ENCODE measurements around the gene SMO. TPM values are rescaled to one million over a fixed set of nuclear protein-coding genes. Genes with fewer than 3 reads are reported as not detected.

SMO gene
- total and polyA plus RNA-seq, 4 donors, result 0.87 to 19.3 (median 3.6) TPM

GRCh38 chr7:129187681-129188371, 607 bp upstream of the SMO start:
- 32 to 36% methylated on average over 14 of the region's 14 CpGs for WGBS, 2 donors
- H3K4me1 ChIP-seq (ENCODE audit: control insufficient read depth in 5 of 5, insufficient read depth in 5 of 5, low read length in 5 of 5), result peaks cover 3 to 18% (median 10%) of the 10 kb centered on the region in 5 donors
- ATAC-seq (ENCODE audit: insufficient read depth, low FRiP score) (peak; percentile 35), DNase-seq (no peak)
- peaks cover 0 to 5% (median under 1%) of the 10 kb centered on the region in 4 donors for H3K36me3 ChIP-seq (ENCODE audit: control insufficient read depth in 4 of 4, insufficient read depth in 4 of 4, low read length in 4 of 4)
- H3K27me3 ChIP-seq (ENCODE audit: control insufficient read depth in 3 of 3, insufficient read depth in 3 of 3, low read length in 2 of 3), result peaks cover 0 to 7% (median 0%) of the 10 kb centered on the region in 3 donors
- H3K9ac ChIP-seq (ENCODE audit: insufficient read depth in 1 of 2, low read length in 2 of 2), result peak overlapping the region in 1 of 2 donors; percentile 24
- TF ChIP-seq CTCF (IDR thresholded peaks at IDR 0.05; ENCODE audit: control extremely low read depth, extremely low read depth), result no peak
- H3K9me3 ChIP-seq (ENCODE audit: control insufficient read depth in 4 of 4, insufficient read depth in 3 of 4, low read length in 3 of 4), result no peaks in the 10 kb centered on the region
- H3K27ac ChIP-seq (ENCODE audit: low read depth in 1 of 2, low read length in 1 of 2), result no peak overlapping the region
- H3K4me3 ChIP-seq, result peak overlapping the region; percentile 44

GRCh38 chr7:129188892-129189660, 643 bp downstream of the SMO start:
- H3K27ac ChIP-seq (ENCODE audit: low read depth in 1 of 2, low read length in 1 of 2), result no peak overlapping the region
- peak overlapping the region; percentile 44 for H3K4me3 ChIP-seq
- H3K9me3 ChIP-seq (ENCODE audit: control insufficient read depth in 4 of 4, insufficient read depth in 3 of 4, low read length in 3 of 4), result no peaks in the 10 kb centered on the region
- H3K9ac ChIP-seq (ENCODE audit: insufficient read depth in 1 of 2, low read length in 2 of 2), result peak overlapping the region; percentile 34 to 64
- TF ChIP-seq CTCF (IDR thresholded peaks at IDR 0.05; ENCODE audit: control extremely low read depth, extremely low read depth), result no peak
- WGBS, 2 donors, result 0 to 1% methylated on average over 51 to 83 of the region's 83 CpGs
- peaks cover 0 to 5% (median under 1%) of the 10 kb centered on the region in 4 donors for H3K36me3 ChIP-seq (ENCODE audit: control insufficient read depth in 4 of 4, insufficient read depth in 4 of 4, low read length in 4 of 4)
- DNase-seq, result peak; percentile 38 to 44 (median 41)
- H3K27me3 ChIP-seq (ENCODE audit: control insufficient read depth in 3 of 3, insufficient read depth in 3 of 3, low read length in 2 of 3), result peaks cover 0 to 7% (median 0%) of the 10 kb centered on the region in 3 donors
- peaks cover 3 to 18% (median 10%) of the 10 kb centered on the region in 5 donors for H3K4me1 ChIP-seq (ENCODE audit: control insufficient read depth in 5 of 5, insufficient read depth in 5 of 5, low read length in 5 of 5)
- ATAC-seq (ENCODE audit: insufficient read depth, low FRiP score), result peak; percentile 27

- TF ChIP-seq CTCF (IDR thresholded peaks at IDR 0.05; ENCODE audit: control extremely low read depth, extremely low read depth), result no peak
- peaks cover 0 to 5% (median under 1%) of the 10 kb centered on the region in 4 donors for H3K36me3 ChIP-seq (ENCODE audit: control insufficient read depth in 4 of 4, insufficient read depth in 4 of 4, low read length in 4 of 4)
- no peak for ATAC-seq (ENCODE audit: insufficient read depth, low FRiP score)
- 50 to 51% methylated on average over 13 of the region's 13 CpGs for WGBS, 2 donors
- no peak for DNase-seq
- H3K4me3 ChIP-seq, result no peak overlapping the region
- H3K4me1 ChIP-seq (ENCODE audit: control insufficient read depth in 5 of 5, insufficient read depth in 5 of 5, low read length in 5 of 5), result peaks cover 3 to 18% (median 10%) of the 10 kb centered on the region in 5 donors
- H3K27ac ChIP-seq (ENCODE audit: low read depth in 1 of 2, low read length in 1 of 2), result no peak overlapping the region
- no peaks in the 10 kb centered on the region for H3K9me3 ChIP-seq (ENCODE audit: control insufficient read depth in 4 of 4, insufficient read depth in 3 of 4, low read length in 3 of 4)
- peak overlapping the region; percentile 52 to 64 for H3K9ac ChIP-seq (ENCODE audit: insufficient read depth in 1 of 2, low read length in 2 of 2)
- H3K27me3 ChIP-seq (ENCODE audit: control insufficient read depth in 3 of 3, insufficient read depth in 3 of 3, low read length in 2 of 3), result peaks cover 0 to 7% (median 0%) of the 10 kb centered on the region in 3 donors
Measured at GRCh38 chr7:129189661-129190310, 1.4 kb downstream of the SMO start.
